GM12892 (cell line): Measurements from ENCODE around the gene SCAPER.

Experiments used
- POLR2A ChIP-seq: IDR thresholded peaks from 2 replicates; pipeline ENCODE4 v1.6.1; 2011; ENCODE audit warnings: low read depth, low read length, control low read depth
- POLR2AphosphoS5 ChIP-seq: IDR thresholded peaks from 2 replicates; pipeline ENCODE4 v1.6.1; 2011; ENCODE audit warnings: low read depth, low read length, control low read depth
- TAF1 ChIP-seq: IDR thresholded peaks from 2 replicates; pipeline ENCODE4 v1.6.1; 2011; ENCODE audit warnings: low read depth, mild to moderate bottlenecking, control low read depth, low read length, borderline replicate concordance

DNA sequence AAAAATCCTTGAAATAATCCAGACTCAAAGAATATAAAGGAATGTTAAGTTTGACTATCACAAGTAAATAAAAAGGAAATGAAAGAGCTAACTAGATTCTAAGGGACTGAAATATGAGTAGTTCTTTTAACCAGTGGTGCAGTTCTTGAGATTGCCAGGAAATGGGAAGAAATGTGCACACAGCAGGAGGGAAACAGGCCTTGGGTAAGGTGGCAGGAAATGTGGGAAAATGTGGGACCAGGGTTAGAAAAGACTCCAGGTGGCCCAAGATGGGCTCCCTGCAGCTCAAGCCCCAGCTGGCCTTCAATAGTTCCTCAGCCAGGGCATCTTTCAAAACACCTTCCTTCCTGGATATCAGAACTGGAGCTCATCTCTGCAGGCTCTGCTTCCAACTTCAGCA, 387.2 kb downstream of the SCAPER start:
- no peak for TF ChIP-seq POLR2A
- TF ChIP-seq TAF1: no peak
- TF ChIP-seq POLR2AphosphoS5: no peak
